Measurements from ENCODE around the gene NCOA7.

DNA sequence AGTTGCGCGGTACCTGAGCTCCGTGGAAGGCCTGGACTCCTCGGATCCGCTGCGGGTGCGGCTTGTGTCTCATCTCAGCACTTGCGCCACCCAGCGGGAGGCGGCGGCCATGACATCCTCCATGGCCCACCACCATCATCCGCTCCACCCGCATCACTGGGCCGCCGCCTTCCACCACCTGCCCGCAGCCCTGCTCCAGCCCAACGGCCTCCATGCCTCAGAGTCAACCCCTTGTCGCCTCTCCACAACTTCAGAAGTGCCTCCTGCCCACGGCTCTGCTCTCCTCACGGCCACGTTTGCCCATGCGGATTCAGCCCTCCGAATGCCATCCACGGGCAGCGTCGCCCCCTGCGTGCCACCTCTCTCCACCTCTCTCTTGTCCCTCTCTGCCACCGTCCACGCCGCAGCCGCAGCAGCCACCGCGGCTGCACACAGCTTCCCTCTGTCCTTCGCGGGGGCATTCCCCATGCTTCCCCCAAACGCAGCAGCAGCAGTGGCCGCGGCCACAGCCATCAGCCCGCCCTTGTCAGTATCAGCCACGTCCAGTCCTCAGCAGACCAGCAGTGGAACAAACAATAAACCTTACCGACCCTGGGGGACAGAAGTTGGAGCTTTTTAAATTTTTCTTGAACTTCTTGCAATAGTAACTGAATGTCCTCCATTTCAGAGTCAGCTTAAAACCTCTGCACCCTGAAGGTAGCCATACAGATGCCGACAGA, 31.4 kb upstream of the NCOA7 start:
- TF ChIP-seq, protein P1, sequence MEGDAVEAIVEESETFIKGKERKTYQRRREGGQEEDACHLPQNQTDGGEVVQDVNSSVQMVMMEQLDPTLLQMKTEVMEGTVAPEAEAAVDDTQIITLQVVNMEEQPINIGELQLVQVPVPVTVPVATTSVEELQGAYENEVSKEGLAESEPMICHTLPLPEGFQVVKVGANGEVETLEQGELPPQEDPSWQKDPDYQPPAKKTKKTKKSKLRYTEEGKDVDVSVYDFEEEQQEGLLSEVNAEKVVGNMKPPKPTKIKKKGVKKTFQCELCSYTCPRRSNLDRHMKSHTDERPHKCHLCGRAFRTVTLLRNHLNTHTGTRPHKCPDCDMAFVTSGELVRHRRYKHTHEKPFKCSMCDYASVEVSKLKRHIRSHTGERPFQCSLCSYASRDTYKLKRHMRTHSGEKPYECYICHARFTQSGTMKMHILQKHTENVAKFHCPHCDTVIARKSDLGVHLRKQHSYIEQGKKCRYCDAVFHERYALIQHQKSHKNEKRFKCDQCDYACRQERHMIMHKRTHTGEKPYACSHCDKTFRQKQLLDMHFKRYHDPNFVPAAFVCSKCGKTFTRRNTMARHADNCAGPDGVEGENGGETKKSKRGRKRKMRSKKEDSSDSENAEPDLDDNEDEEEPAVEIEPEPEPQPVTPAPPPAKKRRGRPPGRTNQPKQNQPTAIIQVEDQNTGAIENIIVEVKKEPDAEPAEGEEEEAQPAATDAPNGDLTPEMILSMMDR (IDR thresholded peaks at IDR 0.05) = peak in 1 of 4 experiments; percentile 34
- no peak for TF ChIP-seq POLR2A (IDR thresholded peaks at IDR 0.05)
- TF ChIP-seq POLR2AphosphoS5 (IDR thresholded peaks at IDR 0.05) = no peak
- no peak for TF ChIP-seq EP300 (IDR thresholded peaks at IDR 0.05)
